SW 1271 (cell line): ENCODE data around the gene PKP3.
"Not testable (repeated sequence)": the region's sequence is repeated elsewhere in the genome, so short reads cannot be mapped to it uniquely, and the experiment has no call there.

Source experiments
- DNase-seq, 2 experiments: peaks; one replicate each; lab custom pipeline; 2025; lab: John Stamatoyannopoulos, UW

Gene PKP3

GRCh38 chr11:429931-430456 lies 36.0 kb downstream of the PKP3 start:
- no peak for DNase-seq

- no peak for DNase-seq
Observed at GRCh38 chr11:431921-432320, 37.9 kb downstream of the PKP3 start.

DNA sequence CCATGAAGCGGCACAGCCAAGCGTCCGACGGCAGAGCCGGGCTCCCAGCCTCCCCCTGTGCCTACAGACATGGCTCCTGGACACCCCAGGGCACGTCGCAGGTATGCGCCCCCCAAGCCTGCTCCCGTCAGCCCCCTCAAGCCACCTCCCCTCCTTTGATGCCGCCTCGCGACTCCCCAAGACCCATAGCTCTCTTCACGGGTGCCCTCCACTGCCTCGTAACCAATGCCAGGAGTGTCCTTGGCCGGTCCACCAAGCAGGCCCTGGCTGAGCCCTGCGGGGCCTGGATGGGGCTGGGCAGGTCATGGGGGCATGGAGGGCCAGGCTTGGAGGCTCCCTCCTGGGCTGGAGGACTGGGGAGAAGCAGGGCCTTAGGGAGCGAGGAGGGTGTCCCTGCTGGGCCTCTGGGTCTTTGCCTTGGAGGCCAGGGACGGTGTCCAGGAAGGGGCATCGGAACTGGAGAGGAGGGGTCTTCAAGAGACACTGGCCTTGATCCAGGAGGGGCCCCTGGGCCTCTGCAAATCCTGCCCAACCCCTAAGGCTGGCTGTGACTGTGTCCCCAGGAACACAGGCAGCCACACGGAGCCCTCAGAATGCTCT lies 38.6 kb downstream of the PKP3 start:
- no peak for DNase-seq

GRCh38 chr11:433111-433510 lies 39.1 kb downstream of the PKP3 start:
- no peak for DNase-seq

DNA sequence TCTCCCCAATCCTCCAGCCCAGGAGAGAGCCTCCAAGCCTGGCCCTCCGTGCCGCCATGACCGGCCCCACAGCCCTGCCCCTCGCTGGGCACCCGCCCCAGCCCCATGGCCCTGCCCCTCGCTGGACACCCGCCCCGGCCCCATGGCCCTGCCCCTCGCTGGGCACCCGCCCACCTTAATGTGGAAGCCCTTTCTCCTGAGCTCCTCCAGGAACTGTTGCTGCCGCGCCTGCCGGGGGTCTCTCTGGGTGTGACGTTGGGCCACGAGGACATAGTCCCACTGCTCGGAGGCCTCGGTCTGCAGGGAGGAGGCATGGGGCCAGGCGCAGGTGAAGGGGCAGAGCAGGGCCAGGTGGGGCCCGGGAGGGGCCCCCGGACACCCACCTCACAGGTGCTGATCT lies 39.6 kb downstream of the PKP3 start:
- no peak for DNase-seq

DNA sequence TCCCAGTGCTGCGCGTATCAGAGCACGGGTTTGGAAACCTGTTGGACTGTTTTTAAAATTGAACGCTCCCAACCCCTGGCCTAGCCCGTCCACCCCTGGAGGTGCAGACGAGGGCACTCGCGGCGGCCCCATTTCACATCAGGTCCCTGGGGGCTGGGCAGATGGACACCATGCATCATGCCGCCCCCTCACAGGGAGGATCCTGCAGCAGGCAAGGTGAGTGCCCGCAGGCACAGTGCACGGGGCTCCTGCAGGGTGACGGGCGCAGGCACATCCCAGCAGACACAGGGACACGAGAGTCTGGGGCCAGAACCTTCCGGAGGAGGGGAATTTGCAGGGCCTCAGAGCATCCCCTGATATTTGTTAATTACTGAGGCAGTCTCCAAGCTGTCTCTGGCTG lies 40.5 kb downstream of the PKP3 start:
- no peak for DNase-seq

GRCh38 chr11:434999-435740 lies 41.2 kb downstream of the PKP3 start:
- not testable (repeated sequence) for DNase-seq

- DNase-seq, result no peak
Observed at GRCh38 chr11:437228-437870, 43.3 kb downstream of the PKP3 start.

DNA sequence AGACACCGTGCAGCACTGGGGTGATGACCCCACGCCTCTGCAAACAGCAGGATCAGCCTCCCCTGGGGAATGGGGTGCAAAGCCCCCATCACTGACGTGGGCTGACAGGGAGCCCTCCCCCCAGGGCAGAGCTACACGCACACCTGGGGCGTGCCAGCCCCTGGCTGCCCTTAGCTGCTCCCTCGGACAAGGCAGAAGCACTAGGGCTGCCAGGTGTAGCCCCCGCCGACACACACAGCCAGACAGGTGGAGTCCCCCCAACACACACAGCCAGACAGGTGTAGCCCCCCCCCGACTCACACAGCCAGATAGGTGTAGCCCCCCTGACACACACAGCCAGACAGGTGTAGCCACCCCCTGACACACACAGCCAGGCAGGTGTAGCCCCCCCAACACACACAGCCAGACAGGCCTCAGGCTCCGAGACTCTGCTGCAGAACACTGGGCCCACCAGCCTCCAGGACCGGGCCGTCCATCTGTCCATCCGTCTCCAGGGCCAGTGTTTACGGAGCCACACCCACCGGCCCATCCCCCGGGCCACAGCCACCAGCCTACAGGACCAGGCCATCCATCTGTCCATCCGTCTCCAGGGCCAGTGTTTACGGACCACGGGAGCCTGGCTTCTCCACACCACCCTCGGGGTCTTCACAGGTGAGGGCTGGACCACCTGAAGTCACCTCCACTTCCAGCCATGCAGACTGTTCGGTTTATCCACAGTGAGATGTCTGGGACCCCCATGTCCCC lies 44.3 kb downstream of the PKP3 start:
- no peak for DNase-seq

DNA sequence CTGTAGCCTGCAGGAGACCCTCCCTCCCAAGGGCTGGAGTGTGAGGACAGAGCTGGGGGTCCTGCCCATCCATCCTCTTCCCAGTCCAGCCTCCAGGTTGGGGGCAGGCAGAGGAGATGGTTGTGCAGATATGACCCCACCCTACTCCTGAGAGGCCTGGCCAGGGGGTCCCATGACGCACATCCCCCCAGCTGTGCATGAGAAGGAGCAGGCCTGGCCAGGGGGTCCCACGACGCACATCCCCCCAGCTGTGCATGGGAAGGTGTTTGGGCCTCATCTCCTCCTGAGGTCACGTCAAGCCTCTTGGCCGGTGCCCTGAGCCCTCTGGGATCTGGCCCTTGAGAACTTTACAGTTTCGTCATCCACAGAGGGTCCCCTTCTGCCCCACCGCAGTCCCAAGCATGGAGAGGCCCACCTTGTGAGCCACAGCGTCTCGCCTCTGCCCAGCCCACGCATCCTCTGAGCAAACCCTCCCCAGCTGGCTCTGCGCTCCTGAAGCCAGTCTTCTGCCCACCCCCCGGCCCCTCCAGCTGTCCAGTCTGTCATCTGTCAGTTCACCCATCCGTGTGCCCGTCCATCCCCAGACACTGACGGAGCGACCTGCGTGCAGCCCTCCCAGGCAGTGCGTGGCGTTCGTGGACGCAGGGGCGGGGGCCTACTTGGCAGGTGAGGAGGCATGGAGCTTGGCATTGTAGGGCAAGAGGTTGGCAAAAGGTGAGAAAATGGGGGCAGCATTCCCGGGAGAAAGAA lies 45.5 kb downstream of the PKP3 start:
- no peak for DNase-seq

GRCh38 chr11:440065-441042 lies 46.3 kb downstream of the PKP3 start:
- DNase-seq, result no peak

GRCh38 chr11:441043-441417 lies 47.0 kb downstream of the PKP3 start:
- no peak for DNase-seq

DNA sequence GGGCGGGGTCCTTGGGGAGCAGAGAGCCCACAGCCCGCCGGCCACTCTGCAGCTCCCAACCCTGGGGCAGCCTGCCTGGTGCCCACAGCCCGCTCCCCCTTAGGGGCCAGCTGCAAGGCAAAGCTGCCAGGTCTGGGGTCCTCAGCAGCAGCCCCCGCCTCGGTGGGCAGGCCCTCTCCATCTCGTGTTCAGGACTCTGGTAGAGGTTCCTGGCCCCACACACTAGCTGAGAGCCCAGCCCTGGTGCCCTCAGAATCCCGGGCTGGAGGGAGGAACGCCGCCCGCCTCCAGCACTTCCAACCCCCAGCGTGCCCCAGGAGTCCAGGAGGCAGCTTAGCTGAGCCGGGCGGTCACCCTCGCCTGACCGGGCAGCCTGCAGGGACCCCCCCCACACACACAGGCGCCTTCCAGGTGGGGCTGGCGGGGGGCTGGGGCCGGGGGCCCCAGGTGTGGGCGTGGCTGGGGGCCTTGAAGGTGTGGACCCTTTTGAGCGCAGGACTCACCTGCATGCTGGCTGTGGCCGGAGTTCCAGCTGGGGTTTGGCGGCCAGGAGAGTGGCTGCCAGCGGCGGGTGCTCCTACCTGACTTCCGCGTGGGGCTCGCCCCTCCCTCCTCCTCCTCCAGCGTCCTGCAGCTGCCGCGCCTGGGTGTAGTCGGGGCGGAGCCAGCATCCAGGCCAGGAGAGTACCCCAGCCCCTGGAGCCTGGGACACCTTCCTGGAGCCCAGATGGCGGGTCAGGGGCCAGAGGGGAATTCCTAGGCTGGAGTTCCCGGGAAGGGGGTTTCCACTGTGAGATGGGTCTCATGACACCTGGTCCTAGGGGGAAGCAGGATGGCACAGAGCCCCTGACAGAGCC lies 47.6 kb downstream of the PKP3 start, which contains the start of gene ANO9:
Gene ANO9, minus strand, starts transcription at position 594 of the 857 bp plus-strand sequence. Its CDS starts 85 bp downstream, at position 509.
- DNase-seq, result no peak

DNA sequence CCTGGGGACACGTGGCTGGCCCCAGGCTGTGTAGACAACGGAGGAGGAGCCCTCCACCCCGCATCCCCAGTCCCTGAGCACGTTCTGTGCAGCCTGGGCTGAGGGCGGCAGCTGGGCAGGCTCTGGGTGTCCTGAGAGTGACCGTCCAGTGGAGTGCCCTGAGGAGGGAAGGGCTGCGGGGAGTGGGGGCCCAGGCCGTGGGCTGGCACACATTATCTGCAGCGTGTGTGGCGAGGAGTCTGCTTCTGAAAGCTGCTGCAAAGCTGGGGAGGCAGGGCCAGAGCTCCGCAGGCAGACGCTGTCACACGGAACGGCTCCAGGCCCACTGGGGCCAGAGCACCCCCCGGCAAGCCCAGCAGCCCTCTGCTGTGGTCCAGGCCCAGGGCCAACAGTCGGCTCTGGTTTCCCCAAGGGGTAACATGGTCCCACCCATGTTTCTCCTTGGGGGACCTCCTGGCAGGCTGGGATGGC lies 48.6 kb downstream of the PKP3 start:
- no peak for DNase-seq

- DNase-seq, result no peak
Observed at GRCh38 chr11:443542-444199, 49.7 kb downstream of the PKP3 start.

GRCh38 chr11:444396-445144 lies 50.6 kb downstream of the PKP3 start:
- DNase-seq, result no peak

- DNase-seq, result no peak
Observed at GRCh38 chr11:445765-446588, 52.0 kb downstream of the PKP3 start.
